ENCODE results near the gene PDHA1.

Gene PDHA1

DNA sequence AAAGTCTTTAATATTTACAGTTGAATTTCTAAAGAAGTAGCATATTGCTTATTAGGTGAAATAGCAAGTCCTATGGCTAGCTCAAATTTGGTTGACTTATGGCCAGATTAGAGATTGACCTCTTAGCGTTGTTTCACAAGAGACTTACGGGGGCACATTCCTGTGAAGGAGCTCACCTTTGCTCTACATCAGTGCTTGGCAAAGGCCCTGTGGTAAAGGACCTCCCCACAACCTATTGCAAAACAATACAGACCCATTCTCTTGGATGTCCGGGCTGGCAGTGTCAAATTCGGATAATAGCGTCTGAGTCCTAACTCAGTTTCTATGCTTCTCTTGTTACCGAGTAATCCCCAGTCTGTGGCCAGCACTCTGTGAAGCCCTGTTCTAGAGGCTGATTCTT is 10.9 kb downstream of the PDHA1 start:
- ChIA-PET CTCF (interaction anchor here (0.7 kb wide), 1 partner anchor 17 kb away, joined by 3 read pairs; no protein-coding TSS in a partner anchor), POLR2A (no interaction called here)
- no peak for TF ChIP-seq GLI2 (tag by site-specific recombination; IDR thresholded peaks at IDR 0.05; ENCODE audit: borderline replicate concordance, low read depth)
- Histone ChIP-seq H3K27ac (ENCODE audit: extremely low read depth, low read depth, low read length) (no peak overlapping the region), H3K4me1 (ENCODE audit: control insufficient read depth, insufficient read depth, low read length) (no peaks in the 10 kb centered on the region), H3K4me3 (ENCODE audit: low read depth, low read length) (no peak overlapping the region), H3K36me3 (ENCODE audit: control insufficient read depth in 2 of 2, insufficient read depth in 1 of 2, low read length in 2 of 2) (peaks cover 27 to 97% of the 10 kb centered on the region in 2 experiments), H3K9me3 (ENCODE audit: control insufficient read depth, insufficient read depth, low read depth, low read length) (no peaks in the 10 kb centered on the region)

DNA sequence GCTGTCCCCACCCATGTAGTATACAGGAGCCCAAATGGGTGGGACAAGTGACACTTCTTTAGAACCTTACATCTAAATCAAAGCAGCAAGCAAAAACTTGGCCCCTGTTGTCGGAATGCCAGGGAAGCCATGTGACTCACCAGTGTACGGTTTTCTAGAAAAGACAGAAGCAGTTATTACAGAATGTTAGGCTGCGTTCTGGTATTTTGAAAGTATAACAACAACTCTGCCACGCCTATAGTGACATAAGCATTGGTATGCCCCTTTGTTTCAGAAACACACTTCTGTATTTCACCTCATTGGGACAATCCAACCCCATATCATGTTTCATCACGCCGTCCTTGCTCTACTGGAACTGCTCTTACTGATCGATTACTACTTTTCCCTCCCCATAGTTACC is 14.8 kb downstream of the PDHA1 start:
- H3K27ac ChIP-seq (ENCODE audit: extremely low read depth, low read depth, low read length): no peak overlapping the region
- no peaks in the 10 kb centered on the region for H3K4me1 ChIP-seq (ENCODE audit: control insufficient read depth, insufficient read depth, low read length)
- H3K9me3 ChIP-seq (ENCODE audit: control insufficient read depth, insufficient read depth, low read depth, low read length): no peaks in the 10 kb centered on the region
- H3K4me3 ChIP-seq (ENCODE audit: low read depth, low read length): no peak overlapping the region
- TF ChIP-seq ZNF350 (tag by site-specific recombination; IDR thresholded peaks at IDR 0.05) (no peak), ZNF426 (tag by site-specific recombination; IDR thresholded peaks at IDR 0.05) (no peak)
- POLR2A ChIA-PET: no interaction called here
- H3K36me3 ChIP-seq (ENCODE audit: control insufficient read depth in 2 of 2, insufficient read depth in 1 of 2, low read length in 2 of 2): peaks cover 30 to 98% of the 10 kb centered on the region in 2 experiments
- CTCF ChIA-PET: interaction anchor here (0.5 kb wide), 1 partner anchor 177 kb away, joined by 3 read pairs; no protein-coding TSS in a partner anchor

DNA sequence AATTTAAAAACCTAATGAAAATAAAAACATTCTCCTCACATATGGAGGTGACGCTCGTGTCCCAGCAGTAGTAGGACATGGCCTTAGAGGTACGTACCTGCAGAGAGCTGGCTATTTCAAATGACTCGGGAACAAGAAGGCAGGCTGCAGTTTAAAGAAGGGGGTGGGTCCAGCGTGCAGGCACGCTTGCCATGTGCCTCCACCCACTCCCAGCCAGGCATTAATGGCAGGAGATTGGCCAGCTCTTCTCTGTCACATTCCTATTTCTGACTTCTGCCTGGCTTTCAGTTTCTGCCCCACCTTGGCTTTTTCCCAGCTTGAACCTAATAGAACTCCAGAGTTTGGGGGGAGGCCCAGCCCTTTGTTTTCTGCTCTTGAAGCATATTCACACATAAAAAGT is 17.2 kb downstream of the PDHA1 start:
- POLR2A ChIA-PET: no interaction called here
- Histone ChIP-seq H3K4me3 (ENCODE audit: low read depth, low read length) (no peak overlapping the region), H3K36me3 (ENCODE audit: control insufficient read depth in 2 of 2, insufficient read depth in 1 of 2, low read length in 2 of 2) (peaks cover 21 to 84% of the 10 kb centered on the region in 2 experiments), H3K27ac (ENCODE audit: extremely low read depth, low read depth, low read length) (no peak overlapping the region), H3K4me1 (ENCODE audit: control insufficient read depth, insufficient read depth, low read length) (no peaks in the 10 kb centered on the region), H3K9me3 (ENCODE audit: control insufficient read depth, insufficient read depth, low read depth, low read length) (no peaks in the 10 kb centered on the region)
- CTCF ChIA-PET: interaction anchor here (1.6 kb wide), 1 partner anchor 21 kb away, joined by 4 read pairs; no protein-coding TSS in a partner anchor
- TF ChIP-seq ZBTB48 (tag by site-specific recombination; IDR thresholded peaks at IDR 0.05) (no peak), ZNF184 (tag by site-specific recombination; IDR thresholded peaks at IDR 0.05) (no peak), BCL11B (tag by site-specific recombination; IDR thresholded peaks at IDR 0.05; ENCODE audit: low read depth) (no peak), YY2 (tag by site-specific recombination; IDR thresholded peaks at IDR 0.05) (no peak), ZNF624 (tag by site-specific recombination; IDR thresholded peaks at IDR 0.05) (no peak), ZNF785 (tag by site-specific recombination; IDR thresholded peaks at IDR 0.05) (no peak), ZNF600 (tag by site-specific recombination; IDR thresholded peaks at IDR 0.05) (no peak)
- TF ChIP-seq, protein P1, sequence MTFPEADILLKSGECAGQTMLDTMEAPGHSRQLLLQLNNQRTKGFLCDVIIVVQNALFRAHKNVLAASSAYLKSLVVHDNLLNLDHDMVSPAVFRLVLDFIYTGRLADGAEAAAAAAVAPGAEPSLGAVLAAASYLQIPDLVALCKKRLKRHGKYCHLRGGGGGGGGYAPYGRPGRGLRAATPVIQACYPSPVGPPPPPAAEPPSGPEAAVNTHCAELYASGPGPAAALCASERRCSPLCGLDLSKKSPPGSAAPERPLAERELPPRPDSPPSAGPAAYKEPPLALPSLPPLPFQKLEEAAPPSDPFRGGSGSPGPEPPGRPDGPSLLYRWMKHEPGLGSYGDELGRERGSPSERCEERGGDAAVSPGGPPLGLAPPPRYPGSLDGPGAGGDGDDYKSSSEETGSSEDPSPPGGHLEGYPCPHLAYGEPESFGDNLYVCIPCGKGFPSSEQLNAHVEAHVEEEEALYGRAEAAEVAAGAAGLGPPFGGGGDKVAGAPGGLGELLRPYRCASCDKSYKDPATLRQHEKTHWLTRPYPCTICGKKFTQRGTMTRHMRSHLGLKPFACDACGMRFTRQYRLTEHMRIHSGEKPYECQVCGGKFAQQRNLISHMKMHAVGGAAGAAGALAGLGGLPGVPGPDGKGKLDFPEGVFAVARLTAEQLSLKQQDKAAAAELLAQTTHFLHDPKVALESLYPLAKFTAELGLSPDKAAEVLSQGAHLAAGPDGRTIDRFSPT (tag by site-specific recombination; IDR thresholded peaks at IDR 0.05): no peak
- TF ChIP-seq, protein P2, sequence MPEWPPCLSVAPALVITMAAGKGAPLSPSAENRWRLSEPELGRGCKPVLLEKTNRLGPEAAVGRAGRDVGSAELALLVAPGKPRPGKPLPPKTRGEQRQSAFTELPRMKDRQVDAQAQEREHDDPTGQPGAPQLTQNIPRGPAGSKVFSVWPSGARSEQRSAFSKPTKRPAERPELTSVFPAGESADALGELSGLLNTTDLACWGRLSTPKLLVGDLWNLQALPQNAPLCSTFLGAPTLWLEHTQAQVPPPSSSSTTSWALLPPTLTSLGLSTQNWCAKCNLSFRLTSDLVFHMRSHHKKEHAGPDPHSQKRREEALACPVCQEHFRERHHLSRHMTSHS (tag by site-specific recombination; IDR thresholded peaks at IDR 0.05): no peak
- TF ChIP-seq, protein P3, sequence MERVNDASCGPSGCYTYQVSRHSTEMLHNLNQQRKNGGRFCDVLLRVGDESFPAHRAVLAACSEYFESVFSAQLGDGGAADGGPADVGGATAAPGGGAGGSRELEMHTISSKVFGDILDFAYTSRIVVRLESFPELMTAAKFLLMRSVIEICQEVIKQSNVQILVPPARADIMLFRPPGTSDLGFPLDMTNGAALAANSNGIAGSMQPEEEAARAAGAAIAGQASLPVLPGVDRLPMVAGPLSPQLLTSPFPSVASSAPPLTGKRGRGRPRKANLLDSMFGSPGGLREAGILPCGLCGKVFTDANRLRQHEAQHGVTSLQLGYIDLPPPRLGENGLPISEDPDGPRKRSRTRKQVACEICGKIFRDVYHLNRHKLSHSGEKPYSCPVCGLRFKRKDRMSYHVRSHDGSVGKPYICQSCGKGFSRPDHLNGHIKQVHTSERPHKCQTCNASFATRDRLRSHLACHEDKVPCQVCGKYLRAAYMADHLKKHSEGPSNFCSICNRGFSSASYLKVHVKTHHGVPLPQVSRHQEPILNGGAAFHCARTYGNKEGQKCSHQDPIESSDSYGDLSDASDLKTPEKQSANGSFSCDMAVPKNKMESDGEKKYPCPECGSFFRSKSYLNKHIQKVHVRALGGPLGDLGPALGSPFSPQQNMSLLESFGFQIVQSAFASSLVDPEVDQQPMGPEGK (tag by site-specific recombination; IDR thresholded peaks at IDR 0.05): no peak
- TF ChIP-seq, protein P4, sequence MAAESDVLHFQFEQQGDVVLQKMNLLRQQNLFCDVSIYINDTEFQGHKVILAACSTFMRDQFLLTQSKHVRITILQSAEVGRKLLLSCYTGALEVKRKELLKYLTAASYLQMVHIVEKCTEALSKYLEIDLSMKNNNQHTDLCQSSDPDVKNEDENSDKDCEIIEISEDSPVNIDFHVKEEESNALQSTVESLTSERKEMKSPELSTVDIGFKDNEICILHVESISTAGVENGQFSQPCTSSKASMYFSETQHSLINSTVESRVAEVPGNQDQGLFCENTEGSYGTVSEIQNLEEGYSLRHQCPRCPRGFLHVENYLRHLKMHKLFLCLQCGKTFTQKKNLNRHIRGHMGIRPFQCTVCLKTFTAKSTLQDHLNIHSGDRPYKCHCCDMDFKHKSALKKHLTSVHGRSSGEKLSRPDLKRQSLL (tag by site-specific recombination; IDR thresholded peaks at IDR 0.05): no peak

All from HEK293 (cell line).